SK-N-DZ (cell line): ENCODE data around the gene SMG5.

Experiments used
- DNase-seq: peaks from one replicate; pipeline ENCODE4 v3.0.0-alpha.2; 2015; ENCODE audit warnings: low spot score

Gene SMG5

GRCh38 chr1:156212833-156213643 lies 69.6 kb downstream of the SMG5 start, which contains the start of gene PMF1:
Gene PMF1, plus strand, starts transcription at chr1:156213007. Its CDS starts 9 bp downstream, at chr1:156213016.
- DNase-seq = peak; percentile 98

- DNase-seq = no peak
Observed at GRCh38 chr1:156212130-156212529, 70.5 kb downstream of the SMG5 start.

- DNase-seq = no peak
Observed at GRCh38 chr1:156211243-156211642, 71.4 kb downstream of the SMG5 start.

- DNase-seq = no peak
Observed at GRCh38 chr1:156204686-156205085, 77.9 kb downstream of the SMG5 start.

GRCh38 chr1:156203331-156203730 lies 79.3 kb downstream of the SMG5 start:
- DNase-seq = no peak

- no peak for DNase-seq
Observed at GRCh38 chr1:156200044-156200443, 82.6 kb downstream of the SMG5 start.
